GM19238 (cell line): ENCODE measurements around the gene HSD17B1.
"Not testable (repeated sequence)": the region's sequence is repeated elsewhere in the genome, so short reads cannot be mapped to it uniquely, and the experiment has no call there.

ENCODE experiments used
- DNase-seq: peaks from one replicate; pipeline ENCODE4 v3.0.0; 2011; ENCODE audit warnings: low spot score; ENCODE audit not compliant: insufficient read length

HSD17B1 gene

DNA sequence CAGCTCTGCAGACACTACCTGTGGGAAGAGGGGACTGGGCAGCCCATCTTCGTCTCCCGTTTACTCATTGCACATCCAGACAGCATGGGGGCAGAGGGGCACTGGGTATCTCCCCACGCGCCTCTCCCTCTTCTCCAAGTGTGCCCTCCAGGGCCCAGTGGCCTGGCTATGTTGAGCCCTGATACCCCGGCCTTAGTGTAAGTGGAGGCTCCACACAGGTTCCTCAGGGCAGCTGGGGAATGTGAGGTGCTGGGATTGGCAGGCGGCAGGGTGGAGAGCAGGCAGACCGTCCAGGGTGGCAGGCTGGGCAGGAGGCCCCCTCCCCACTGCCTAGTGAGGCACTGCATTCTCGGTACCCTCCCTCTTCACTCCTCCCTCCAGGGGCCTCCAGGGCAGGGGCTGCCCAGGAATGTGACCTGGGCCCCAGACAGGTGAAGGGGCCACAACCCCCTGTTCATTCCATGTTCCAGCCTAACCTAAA is 29.9 kb upstream of the HSD17B1 start:
- DNase-seq: no peak

DNA sequence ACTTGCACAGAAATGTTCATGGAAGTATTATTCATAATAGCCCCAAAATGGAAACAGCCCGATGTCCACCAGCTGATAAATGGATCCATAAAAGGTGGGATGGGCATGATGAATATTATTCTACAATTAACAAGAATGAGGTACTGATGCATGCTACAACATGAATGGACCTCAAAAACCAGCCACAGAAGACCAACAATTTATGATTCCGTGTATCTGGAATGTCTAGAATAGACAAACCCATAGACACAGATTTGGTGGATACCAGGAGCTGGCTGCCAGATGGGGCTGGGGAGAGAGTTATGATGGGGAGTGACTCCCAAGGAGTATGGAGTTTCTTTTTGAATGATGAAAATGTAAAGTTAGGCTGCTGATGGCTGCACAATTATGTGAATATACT is 27.5 kb upstream of the HSD17B1 start:
- DNase-seq: no peak

DNA sequence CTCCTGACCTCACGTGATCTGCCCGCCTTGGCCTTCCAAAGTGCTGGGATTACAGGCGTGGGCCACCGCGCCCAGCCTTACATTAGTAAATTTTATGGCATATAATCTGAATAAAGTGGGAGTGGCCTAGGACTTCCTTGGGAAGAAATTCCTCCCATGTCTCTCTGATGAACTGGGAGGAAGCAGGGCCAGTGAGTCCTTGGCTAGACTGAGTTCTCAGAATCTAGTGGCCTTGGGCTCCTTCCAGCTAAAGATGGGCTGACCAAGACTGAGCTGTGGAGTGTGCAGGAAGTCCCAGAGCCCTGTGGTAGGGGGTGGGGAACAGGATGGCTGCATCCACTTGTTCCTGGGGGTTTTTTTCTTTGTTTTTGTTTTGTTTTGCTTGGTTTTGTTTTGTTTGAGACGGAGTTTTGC is 26.7 kb upstream of the HSD17B1 start:
- DNase-seq: no peak

- no peak for DNase-seq
These were observed 24.8 kb upstream of the HSD17B1 start for GRCh38 chr17:42527932-42528331.

- DNase-seq: no peak
These were observed 23.7 kb upstream of the HSD17B1 start for GRCh38 chr17:42529061-42529460.

- no peak for DNase-seq
These were observed 21.7 kb upstream of the HSD17B1 start for GRCh38 chr17:42530952-42531454.

DNA sequence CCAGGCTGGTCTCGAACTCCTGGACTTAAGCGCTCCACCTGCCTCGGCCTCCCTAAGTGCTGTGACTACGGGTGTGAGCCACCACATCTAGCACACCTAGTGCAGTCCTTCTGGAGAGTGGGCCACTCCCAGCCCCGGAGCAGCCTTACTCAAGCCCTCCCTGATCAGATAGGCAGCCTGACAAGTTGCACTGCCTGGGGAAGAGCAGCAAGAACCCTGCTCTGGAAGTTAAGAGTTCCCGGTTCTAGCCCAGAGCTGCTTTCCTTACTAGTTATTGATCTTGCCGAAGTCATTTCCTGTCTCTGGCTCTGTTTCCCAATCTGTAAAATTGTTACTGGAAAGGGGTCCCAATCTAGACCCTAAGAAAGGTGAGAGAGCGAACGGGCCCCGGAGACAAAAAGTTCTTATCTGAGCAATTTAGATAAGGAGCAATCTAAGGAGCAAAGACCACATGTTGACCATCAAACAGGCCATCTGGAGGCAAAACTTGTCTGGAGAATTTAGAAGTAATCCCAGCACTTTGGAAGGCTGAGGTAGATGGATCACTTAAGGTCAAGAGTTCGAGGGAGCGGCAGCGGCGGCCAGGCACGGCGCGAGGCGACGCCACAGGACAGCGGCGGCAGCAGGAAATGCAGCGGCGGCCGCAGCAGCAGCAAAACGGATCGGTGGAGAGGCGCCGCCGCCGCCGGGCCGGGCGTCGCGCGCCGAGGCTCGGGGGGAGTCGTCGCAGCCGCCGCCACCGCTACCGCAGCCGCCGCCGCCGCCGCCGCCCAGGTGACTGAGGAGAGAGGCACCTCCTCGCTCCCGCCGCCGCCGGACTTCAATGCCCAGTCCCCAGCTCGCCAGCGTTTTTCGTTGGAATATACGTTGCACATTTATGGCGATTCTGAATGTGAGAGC is 21.0 kb upstream of the HSD17B1 start:
- DNase-seq: peak; percentile 36

GRCh38 chr17:42535155-42536047 is 17.3 kb upstream of the HSD17B1 start:
- DNase-seq: no peak

- peak; percentile 100 for DNase-seq
These were observed 16.7 kb upstream of the HSD17B1 start, which contains the start of gene NAGLU for GRCh38 chr17:42536048-42536371. NAGLU (plus strand) TSS chr17:42536241; CDS start chr17:42536273, 32 bp downstream.

DNA sequence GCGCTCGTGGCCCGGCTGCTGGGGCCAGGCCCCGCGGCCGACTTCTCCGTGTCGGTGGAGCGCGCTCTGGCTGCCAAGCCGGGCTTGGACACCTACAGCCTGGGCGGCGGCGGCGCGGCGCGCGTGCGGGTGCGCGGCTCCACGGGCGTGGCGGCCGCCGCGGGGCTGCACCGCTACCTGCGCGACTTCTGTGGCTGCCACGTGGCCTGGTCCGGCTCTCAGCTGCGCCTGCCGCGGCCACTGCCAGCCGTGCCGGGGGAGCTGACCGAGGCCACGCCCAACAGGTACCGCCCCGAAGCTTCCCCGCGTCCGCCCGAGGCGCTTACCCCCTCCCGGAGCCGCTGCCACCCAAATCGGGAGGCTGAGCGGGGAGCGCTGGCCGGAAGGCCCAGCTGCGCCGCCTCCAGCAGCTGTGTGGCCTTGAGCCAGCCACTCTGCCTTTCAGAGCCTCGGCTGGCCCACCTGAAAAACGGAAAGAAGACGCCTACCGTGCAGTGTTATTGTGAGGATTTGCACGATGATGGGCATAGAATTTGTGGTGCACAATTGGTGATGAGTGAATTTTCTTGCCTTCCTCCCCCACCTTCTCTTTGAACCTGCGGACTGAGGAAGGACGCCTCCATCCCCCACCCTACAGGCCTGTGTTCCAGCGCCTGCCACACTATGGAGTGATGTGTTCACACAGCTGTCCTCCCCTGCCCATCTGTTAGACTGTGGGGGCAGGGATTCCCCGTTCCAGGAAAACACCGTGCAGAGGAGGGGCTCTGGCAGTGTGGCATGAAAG is 16.2 kb upstream of the HSD17B1 start:
- DNase-seq: peak; percentile 96

GRCh38 chr17:42537156-42537805 is 15.4 kb upstream of the HSD17B1 start:
- no peak for DNase-seq

GRCh38 chr17:42537826-42538451 is 14.8 kb upstream of the HSD17B1 start:
- no peak for DNase-seq

- DNase-seq: no peak
These were observed 14.2 kb upstream of the HSD17B1 start for GRCh38 chr17:42538482-42538881.

- not testable (repeated sequence) for DNase-seq
These were observed 12.2 kb upstream of the HSD17B1 start for GRCh38 chr17:42540558-42540957.

- DNase-seq: no peak
These were observed 11.5 kb upstream of the HSD17B1 start for GRCh38 chr17:42541041-42541833.

DNA sequence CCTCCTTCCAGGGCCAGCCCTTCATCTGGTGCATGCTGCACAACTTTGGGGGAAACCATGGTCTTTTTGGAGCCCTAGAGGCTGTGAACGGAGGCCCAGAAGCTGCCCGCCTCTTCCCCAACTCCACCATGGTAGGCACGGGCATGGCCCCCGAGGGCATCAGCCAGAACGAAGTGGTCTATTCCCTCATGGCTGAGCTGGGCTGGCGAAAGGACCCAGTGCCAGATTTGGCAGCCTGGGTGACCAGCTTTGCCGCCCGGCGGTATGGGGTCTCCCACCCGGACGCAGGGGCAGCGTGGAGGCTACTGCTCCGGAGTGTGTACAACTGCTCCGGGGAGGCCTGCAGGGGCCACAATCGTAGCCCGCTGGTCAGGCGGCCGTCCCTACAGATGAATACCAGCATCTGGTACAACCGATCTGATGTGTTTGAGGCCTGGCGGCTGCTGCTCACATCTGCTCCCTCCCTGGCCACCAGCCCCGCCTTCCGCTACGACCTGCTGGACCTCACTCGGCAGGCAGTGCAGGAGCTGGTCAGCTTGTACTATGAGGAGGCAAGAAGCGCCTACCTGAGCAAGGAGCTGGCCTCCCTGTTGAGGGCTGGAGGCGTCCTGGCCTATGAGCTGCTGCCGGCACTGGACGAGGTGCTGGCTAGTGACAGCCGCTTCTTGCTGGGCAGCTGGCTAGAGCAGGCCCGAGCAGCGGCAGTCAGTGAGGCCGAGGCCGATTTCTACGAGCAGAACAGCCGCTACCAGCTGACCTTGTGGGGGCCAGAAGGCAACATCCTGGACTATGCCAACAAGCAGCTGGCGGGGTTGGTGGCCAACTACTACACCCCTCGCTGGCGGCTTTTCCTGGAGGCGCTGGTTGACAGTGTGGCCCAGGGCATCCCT is 9.3 kb upstream of the HSD17B1 start:
- no peak for DNase-seq

DNA sequence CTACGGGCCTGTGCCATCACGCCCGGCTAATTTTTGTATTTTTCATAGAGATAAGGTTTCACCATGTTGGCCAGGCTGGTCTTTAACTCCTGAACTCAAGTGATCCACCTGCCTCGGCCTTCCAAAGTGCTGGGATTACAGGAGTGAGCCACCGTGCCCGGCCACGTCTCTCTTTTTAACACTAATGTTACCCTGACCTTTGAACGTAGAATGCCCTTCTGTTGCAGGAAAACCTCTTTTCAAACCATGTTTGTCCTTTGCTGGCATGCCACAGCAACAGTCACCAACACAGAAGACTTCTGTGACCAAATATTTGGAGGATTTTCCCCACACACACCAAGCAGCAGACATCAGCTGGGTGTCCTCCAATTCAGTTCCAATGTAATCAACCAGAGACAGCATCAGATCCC is 7.8 kb upstream of the HSD17B1 start:
- DNase-seq: no peak
